ENCODE measurements around the gene EGFL7.

- no peak for TF ChIP-seq CTCF (IDR thresholded peaks at IDR 0.05)
- no peak for TF ChIP-seq EZH2phosphoT487 (IDR thresholded peaks at IDR 0.05)
- no peak for TF ChIP-seq EZH2 (IDR thresholded peaks at IDR 0.05)
Observed at GRCh38 chr9:136671254-136671614, 8.5 kb downstream of the EGFL7 start.
